Measurements from ENCODE around the gene U2AF2. TPM values are rescaled to one million over a fixed set of nuclear protein-coding genes. Genes with fewer than 3 reads are reported as not detected.
A peak's percentile ranks its signal among the peaks of the same experiment; 100 is the strongest.

U2AF2 gene
- total RNA-seq, 4 donors from 2014 or later: 132 to 292 (median 159) TPM

DNA sequence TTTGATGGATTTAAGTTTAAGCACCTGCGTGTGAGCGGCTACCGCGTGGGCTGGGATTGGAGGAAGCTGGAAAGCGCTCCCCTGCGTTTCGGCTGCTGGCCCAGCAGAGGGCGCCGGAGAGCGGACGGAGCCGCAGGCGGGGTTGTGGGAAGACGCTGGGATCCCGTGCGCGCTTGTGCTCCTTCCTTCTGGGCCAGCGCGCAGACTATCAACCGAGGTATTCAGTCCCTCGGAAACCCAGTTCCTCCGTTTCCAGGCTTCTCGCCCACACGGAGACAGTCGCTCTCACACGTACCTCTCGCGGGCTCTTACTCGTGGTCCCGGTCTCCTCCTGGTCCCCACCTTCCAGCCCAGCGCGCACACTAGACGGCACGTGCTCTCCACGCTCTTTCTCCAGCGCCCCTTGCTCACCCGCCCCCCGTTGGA is 49.0 kb downstream of the U2AF2 start:
- no peak overlapping the region for H3K27ac ChIP-seq
- H3K36me3 ChIP-seq: peaks cover 0 to 30% (median 0%) of the 10 kb centered on the region in 3 donors
- H3K4me3 ChIP-seq: no peak overlapping the region
- H3K9me3 ChIP-seq: no peaks in the 10 kb centered on the region
- H3K4me1 ChIP-seq: peaks cover 0 to 11% (median 0%) of the 10 kb centered on the region in 4 donors
- TF ChIP-seq, protein P1, sequence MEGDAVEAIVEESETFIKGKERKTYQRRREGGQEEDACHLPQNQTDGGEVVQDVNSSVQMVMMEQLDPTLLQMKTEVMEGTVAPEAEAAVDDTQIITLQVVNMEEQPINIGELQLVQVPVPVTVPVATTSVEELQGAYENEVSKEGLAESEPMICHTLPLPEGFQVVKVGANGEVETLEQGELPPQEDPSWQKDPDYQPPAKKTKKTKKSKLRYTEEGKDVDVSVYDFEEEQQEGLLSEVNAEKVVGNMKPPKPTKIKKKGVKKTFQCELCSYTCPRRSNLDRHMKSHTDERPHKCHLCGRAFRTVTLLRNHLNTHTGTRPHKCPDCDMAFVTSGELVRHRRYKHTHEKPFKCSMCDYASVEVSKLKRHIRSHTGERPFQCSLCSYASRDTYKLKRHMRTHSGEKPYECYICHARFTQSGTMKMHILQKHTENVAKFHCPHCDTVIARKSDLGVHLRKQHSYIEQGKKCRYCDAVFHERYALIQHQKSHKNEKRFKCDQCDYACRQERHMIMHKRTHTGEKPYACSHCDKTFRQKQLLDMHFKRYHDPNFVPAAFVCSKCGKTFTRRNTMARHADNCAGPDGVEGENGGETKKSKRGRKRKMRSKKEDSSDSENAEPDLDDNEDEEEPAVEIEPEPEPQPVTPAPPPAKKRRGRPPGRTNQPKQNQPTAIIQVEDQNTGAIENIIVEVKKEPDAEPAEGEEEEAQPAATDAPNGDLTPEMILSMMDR (IDR thresholded peaks at IDR 0.05): peak; percentile 7 to 82 (median 69)
- TF ChIP-seq POLR2A (IDR thresholded peaks at IDR 0.05): no peak
- no peaks in the 10 kb centered on the region for H3K27me3 ChIP-seq
- DNase-seq: peak; percentile 25 to 76 (median 72)

DNA sequence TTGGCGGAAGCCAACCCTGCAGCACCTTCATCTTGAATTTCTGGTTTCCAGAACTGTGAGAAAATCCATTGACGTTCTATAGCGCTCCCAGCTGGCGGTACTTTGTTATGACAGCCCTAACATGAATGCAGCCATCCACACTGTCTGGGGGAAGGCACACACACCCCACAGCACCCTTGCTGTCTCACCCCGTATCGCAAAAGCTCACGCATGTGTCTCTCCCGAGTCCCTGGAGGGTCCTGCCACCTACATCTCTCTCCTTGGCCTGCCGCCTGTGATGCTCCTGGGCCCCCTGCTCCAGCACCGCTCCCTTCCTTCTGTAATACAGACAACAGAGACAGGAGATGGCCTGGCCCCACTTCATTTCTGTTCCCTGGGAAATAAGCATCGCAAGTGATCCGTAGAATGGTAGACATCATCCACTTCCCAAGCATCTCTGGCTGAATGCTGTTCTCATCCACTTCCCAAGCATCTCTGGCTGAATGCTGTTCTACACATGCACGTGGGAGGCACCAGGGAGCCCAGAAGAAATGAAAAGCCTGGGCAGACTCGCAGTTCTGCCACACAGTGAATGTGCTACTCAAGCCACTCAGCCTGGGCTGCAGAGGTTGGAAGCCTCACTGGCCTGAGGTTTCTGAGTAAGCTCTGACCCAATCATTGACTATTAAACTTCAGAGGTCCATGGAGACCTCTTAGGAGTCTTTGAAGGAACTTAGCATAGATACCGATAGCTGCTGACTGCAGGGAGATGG is 49.8 kb downstream of the U2AF2 start:
- TF ChIP-seq, protein P1 (IDR thresholded peaks at IDR 0.05): peak in 4 of 6 experiments; percentile 11 to 38 (median 32)
- no peak for TF ChIP-seq POLR2A (IDR thresholded peaks at IDR 0.05)
- no peaks in the 10 kb centered on the region for H3K9me3 ChIP-seq
- H3K36me3 ChIP-seq: peaks cover 0 to 21% (median 0%) of the 10 kb centered on the region in 3 donors
- no peak overlapping the region for H3K27ac ChIP-seq
- no peak overlapping the region for H3K4me3 ChIP-seq
- H3K4me1 ChIP-seq: peaks cover 0 to 11% (median 0%) of the 10 kb centered on the region in 4 donors
- no peaks in the 10 kb centered on the region for H3K27me3 ChIP-seq
- no peak for DNase-seq

DNA sequence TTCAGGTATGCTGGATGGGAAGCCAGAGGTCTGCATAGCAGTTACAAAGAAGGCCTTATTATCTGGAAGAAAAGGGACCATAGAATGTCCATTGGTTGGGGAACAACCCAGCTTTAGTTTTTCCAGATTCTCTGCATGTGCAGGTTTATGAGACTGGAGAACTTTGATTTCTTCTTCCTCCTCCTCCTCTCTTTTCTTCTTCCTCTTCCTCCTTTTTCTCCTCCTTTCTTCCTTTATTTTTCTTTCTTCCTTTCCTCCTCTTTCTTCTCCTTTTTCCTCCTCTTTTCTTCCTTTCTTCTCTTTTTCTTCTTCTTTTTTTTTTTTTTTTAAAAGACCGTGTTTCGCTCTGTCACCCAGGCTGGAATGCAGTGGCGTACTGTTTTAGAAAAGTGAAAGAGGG is 51.1 kb downstream of the U2AF2 start:
- TF ChIP-seq POLR2A (IDR thresholded peaks at IDR 0.05): no peak
- TF ChIP-seq, protein P1 (IDR thresholded peaks at IDR 0.05): no peak
- Histone ChIP-seq H3K4me1 (peaks cover 0 to 11% (median 0%) of the 10 kb centered on the region in 4 donors), H3K27ac (no peak overlapping the region), H3K27me3 (no peaks in the 10 kb centered on the region), H3K9me3 (no peaks in the 10 kb centered on the region), H3K36me3 (peaks cover 0 to 9% (median 0%) of the 10 kb centered on the region in 3 donors), H3K4me3 (no peak overlapping the region)
- DNase-seq: no peak

DNA sequence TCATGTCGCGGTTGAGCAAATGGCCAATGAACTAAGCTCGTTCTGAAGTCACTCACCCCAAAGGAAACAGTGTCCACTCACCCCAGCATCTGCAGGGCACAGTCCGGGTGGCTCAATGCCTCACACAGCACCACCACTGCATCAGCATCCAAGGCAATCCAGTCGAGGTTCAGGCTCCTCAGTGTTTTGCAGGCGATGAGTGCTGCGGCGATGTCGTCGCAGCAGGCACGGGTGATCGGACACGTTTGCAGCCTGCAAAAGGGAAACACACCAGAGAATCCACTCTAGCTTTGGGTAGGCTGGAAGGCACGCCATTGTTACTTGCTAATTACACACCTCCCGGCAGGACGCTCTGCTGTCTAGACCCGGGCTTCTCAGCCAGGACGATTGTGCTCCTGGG is 56.9 kb downstream of the U2AF2 start:
- no peak for DNase-seq
- no peaks in the 10 kb centered on the region for H3K9me3 ChIP-seq
- H3K4me3 ChIP-seq: no peak overlapping the region
- H3K27me3 ChIP-seq: no peaks in the 10 kb centered on the region
- H3K27ac ChIP-seq: no peak overlapping the region
- no peaks in the 10 kb centered on the region for H3K36me3 ChIP-seq
- H3K4me1 ChIP-seq: no peaks in the 10 kb centered on the region
- TF ChIP-seq, protein P1 (IDR thresholded peaks at IDR 0.05): no peak
- TF ChIP-seq POLR2A (IDR thresholded peaks at IDR 0.05): no peak

DNA sequence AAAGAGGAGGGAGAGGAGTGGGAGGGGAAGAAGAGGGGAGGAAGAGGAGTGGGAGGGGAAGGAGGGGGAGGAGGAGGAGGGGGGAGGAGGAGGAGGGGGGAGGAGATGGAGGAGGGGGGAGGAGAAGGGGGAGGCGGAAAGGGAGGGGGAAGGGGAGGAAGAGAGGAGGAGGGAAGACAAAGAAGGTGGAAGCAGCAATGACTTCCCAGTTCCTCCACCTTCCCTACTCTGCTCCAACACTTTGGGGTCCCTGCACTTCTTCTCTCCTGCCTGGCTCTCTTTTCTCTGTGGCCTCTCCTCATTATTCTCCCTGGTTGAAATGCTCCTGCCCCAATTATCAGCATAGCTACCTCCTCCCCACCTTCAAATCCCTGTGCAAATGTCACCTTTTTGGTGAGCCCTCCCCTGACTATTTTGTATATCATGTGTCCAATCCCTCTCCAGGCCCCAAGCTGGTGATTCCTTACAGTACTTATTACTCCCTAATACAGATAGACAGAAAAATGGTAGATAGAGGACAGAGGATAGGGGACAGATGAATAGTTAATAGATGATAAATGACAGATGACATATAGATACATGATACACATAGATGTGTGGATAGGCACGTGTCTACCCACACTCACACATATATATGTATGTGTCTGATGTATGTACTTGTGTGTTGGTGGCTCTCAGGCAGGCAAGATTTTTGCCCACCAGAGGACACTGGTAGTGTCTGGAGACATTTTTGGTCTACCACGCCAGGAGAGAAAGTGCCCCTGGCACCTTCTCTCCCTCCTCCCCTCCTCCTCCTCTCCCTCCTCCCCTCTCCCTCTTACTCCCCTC is 58.2 kb downstream of the U2AF2 start:
- Histone ChIP-seq H3K36me3 (no peaks in the 10 kb centered on the region), H3K4me3 (no peak overlapping the region), H3K27me3 (no peaks in the 10 kb centered on the region), H3K9me3 (no peaks in the 10 kb centered on the region), H3K4me1 (no peaks in the 10 kb centered on the region), H3K27ac (no peak overlapping the region)
- TF ChIP-seq, protein P1 (IDR thresholded peaks at IDR 0.05): no peak
- no peak for TF ChIP-seq POLR2A (IDR thresholded peaks at IDR 0.05)
- DNase-seq: no peak

Data from Peyer's patch (tissue), 4 donors.